ENCODE results near the gene DYNC2LI1.

Gene DYNC2LI1

GRCh38 chr2:43774617-43775016 is 778 bp downstream of the DYNC2LI1 start:
- Mint-ChIP-seq H3K4me3 (peak overlapping the region; percentile 98), H3K9me3 (no peaks in the 10 kb centered on the region), H3K36me3 (ENCODE audit: insufficient read depth) (peaks cover 2% of the 10 kb centered on the region), H3K27me3 (no peaks in the 10 kb centered on the region), H3K27ac (ENCODE audit: low read depth) (peak overlapping the region; percentile 94), H3K4me1 (peaks cover 18% of the 10 kb centered on the region)
- ATAC-seq (replicated peaks; ENCODE audit: extremely low read depth, poor library complexity, severe bottlenecking), result no peak
- DNase-seq (ENCODE audit: low spot score in 2 of 2), result no peak

- H3K27ac Mint-ChIP-seq (ENCODE audit: low read depth), result no peak overlapping the region
- no peaks in the 10 kb centered on the region for H3K27me3 Mint-ChIP-seq
- H3K4me3 Mint-ChIP-seq, result no peak overlapping the region
- H3K9me3 Mint-ChIP-seq, result no peaks in the 10 kb centered on the region
- DNase-seq (ENCODE audit: low spot score in 2 of 2), result no peak
- peaks cover 2% of the 10 kb centered on the region for H3K36me3 Mint-ChIP-seq (ENCODE audit: insufficient read depth)
- H3K4me1 Mint-ChIP-seq, result peaks cover 18% of the 10 kb centered on the region
- no peak for ATAC-seq (replicated peaks; ENCODE audit: extremely low read depth, poor library complexity, severe bottlenecking)
Measured at GRCh38 chr2:43776324-43776723, 2.5 kb downstream of the DYNC2LI1 start.

- H3K27ac Mint-ChIP-seq (ENCODE audit: low read depth), result no peak overlapping the region
- no peaks in the 10 kb centered on the region for H3K9me3 Mint-ChIP-seq
- H3K4me1 Mint-ChIP-seq, result peaks cover 18% of the 10 kb centered on the region
- ATAC-seq (replicated peaks; ENCODE audit: extremely low read depth, poor library complexity, severe bottlenecking) (no peak), DNase-seq (ENCODE audit: low spot score in 2 of 2) (no peak)
- peaks cover 2% of the 10 kb centered on the region for H3K36me3 Mint-ChIP-seq (ENCODE audit: insufficient read depth)
- H3K4me3 Mint-ChIP-seq, result no peak overlapping the region
- no peaks in the 10 kb centered on the region for H3K27me3 Mint-ChIP-seq
Measured at GRCh38 chr2:43777306-43777926, 3.6 kb downstream of the DYNC2LI1 start.

- ATAC-seq (replicated peaks; ENCODE audit: extremely low read depth, poor library complexity, severe bottlenecking) (no peak), DNase-seq (ENCODE audit: low spot score in 2 of 2) (no peak)
- H3K27me3 Mint-ChIP-seq, result no peaks in the 10 kb centered on the region
- H3K9me3 Mint-ChIP-seq, result no peaks in the 10 kb centered on the region
- H3K36me3 Mint-ChIP-seq (ENCODE audit: insufficient read depth), result peaks cover 2% of the 10 kb centered on the region
- peaks cover 17% of the 10 kb centered on the region for H3K4me1 Mint-ChIP-seq
- H3K27ac Mint-ChIP-seq (ENCODE audit: low read depth), result no peak overlapping the region
- H3K4me3 Mint-ChIP-seq, result no peak overlapping the region
Measured at GRCh38 chr2:43778233-43778632, 4.4 kb downstream of the DYNC2LI1 start.

- ATAC-seq (replicated peaks; ENCODE audit: extremely low read depth, poor library complexity, severe bottlenecking) (no peak), DNase-seq (ENCODE audit: low spot score in 2 of 2) (no peak)
- H3K9me3 Mint-ChIP-seq, result no peaks in the 10 kb centered on the region
- H3K36me3 Mint-ChIP-seq (ENCODE audit: insufficient read depth), result peaks cover 5% of the 10 kb centered on the region
- H3K4me1 Mint-ChIP-seq, result no peaks in the 10 kb centered on the region
- no peak overlapping the region for H3K27ac Mint-ChIP-seq (ENCODE audit: low read depth)
- H3K27me3 Mint-ChIP-seq, result no peaks in the 10 kb centered on the region
- no peak overlapping the region for H3K4me3 Mint-ChIP-seq
Measured at GRCh38 chr2:43787895-43788294, 14.1 kb downstream of the DYNC2LI1 start.

- Mint-ChIP-seq H3K36me3 (ENCODE audit: insufficient read depth) (peaks cover 5% of the 10 kb centered on the region), H3K4me3 (no peak overlapping the region), H3K27ac (ENCODE audit: low read depth) (no peak overlapping the region), H3K9me3 (no peaks in the 10 kb centered on the region), H3K27me3 (no peaks in the 10 kb centered on the region), H3K4me1 (no peaks in the 10 kb centered on the region)
- DNase-seq (ENCODE audit: low spot score in 2 of 2), result no peak
- no peak for ATAC-seq (replicated peaks; ENCODE audit: extremely low read depth, poor library complexity, severe bottlenecking)
Measured at GRCh38 chr2:43788646-43789045, 14.8 kb downstream of the DYNC2LI1 start.

- Mint-ChIP-seq H3K4me1 (no peaks in the 10 kb centered on the region), H3K27me3 (no peaks in the 10 kb centered on the region), H3K36me3 (ENCODE audit: insufficient read depth) (peaks cover 5% of the 10 kb centered on the region), H3K27ac (ENCODE audit: low read depth) (no peak overlapping the region), H3K9me3 (no peaks in the 10 kb centered on the region), H3K4me3 (no peak overlapping the region)
- ATAC-seq (replicated peaks; ENCODE audit: extremely low read depth, poor library complexity, severe bottlenecking) (no peak), DNase-seq (ENCODE audit: low spot score in 2 of 2) (no peak)
Measured at GRCh38 chr2:43790147-43790546, 16.3 kb downstream of the DYNC2LI1 start.

- no peak overlapping the region for H3K27ac Mint-ChIP-seq (ENCODE audit: low read depth)
- H3K4me3 Mint-ChIP-seq, result no peak overlapping the region
- H3K9me3 Mint-ChIP-seq, result no peaks in the 10 kb centered on the region
- H3K36me3 Mint-ChIP-seq (ENCODE audit: insufficient read depth), result peaks cover 5% of the 10 kb centered on the region
- DNase-seq (ENCODE audit: low spot score in 2 of 2), result no peak
- H3K27me3 Mint-ChIP-seq, result no peaks in the 10 kb centered on the region
- no peak for ATAC-seq (replicated peaks; ENCODE audit: extremely low read depth, poor library complexity, severe bottlenecking)
- no peaks in the 10 kb centered on the region for H3K4me1 Mint-ChIP-seq
Measured at GRCh38 chr2:43791035-43791765, 17.4 kb downstream of the DYNC2LI1 start.

GRCh38 chr2:43792653-43793052 is 18.8 kb downstream of the DYNC2LI1 start:
- no peak overlapping the region for H3K4me3 Mint-ChIP-seq
- H3K27me3 Mint-ChIP-seq, result no peaks in the 10 kb centered on the region
- no peak for DNase-seq (ENCODE audit: low spot score in 2 of 2)
- H3K36me3 Mint-ChIP-seq (ENCODE audit: insufficient read depth), result peaks cover 5% of the 10 kb centered on the region
- no peaks in the 10 kb centered on the region for H3K4me1 Mint-ChIP-seq
- no peak overlapping the region for H3K27ac Mint-ChIP-seq (ENCODE audit: low read depth)
- no peak for ATAC-seq (replicated peaks; ENCODE audit: extremely low read depth, poor library complexity, severe bottlenecking)
- H3K9me3 Mint-ChIP-seq, result no peaks in the 10 kb centered on the region

- Mint-ChIP-seq H3K4me3 (no peak overlapping the region), H3K27ac (ENCODE audit: low read depth) (no peak overlapping the region), H3K9me3 (no peaks in the 10 kb centered on the region), H3K36me3 (ENCODE audit: insufficient read depth) (peaks cover 3% of the 10 kb centered on the region), H3K27me3 (no peaks in the 10 kb centered on the region), H3K4me1 (no peaks in the 10 kb centered on the region)
- DNase-seq (ENCODE audit: low spot score in 2 of 2) (no peak), ATAC-seq (replicated peaks; ENCODE audit: extremely low read depth, poor library complexity, severe bottlenecking) (no peak)
Measured at GRCh38 chr2:43794956-43795355, 21.1 kb downstream of the DYNC2LI1 start.

GRCh38 chr2:43796206-43796605 is 22.4 kb downstream of the DYNC2LI1 start:
- no peak for DNase-seq (ENCODE audit: low spot score in 2 of 2)
- no peaks in the 10 kb centered on the region for H3K4me1 Mint-ChIP-seq
- H3K9me3 Mint-ChIP-seq, result no peaks in the 10 kb centered on the region
- no peak for ATAC-seq (replicated peaks; ENCODE audit: extremely low read depth, poor library complexity, severe bottlenecking)
- H3K4me3 Mint-ChIP-seq, result no peak overlapping the region
- H3K36me3 Mint-ChIP-seq (ENCODE audit: insufficient read depth), result peaks cover 1% of the 10 kb centered on the region
- no peak overlapping the region for H3K27ac Mint-ChIP-seq (ENCODE audit: low read depth)
- H3K27me3 Mint-ChIP-seq, result no peaks in the 10 kb centered on the region

- H3K4me1 Mint-ChIP-seq, result no peaks in the 10 kb centered on the region
- no peak for ATAC-seq (replicated peaks; ENCODE audit: extremely low read depth, poor library complexity, severe bottlenecking)
- no peak for DNase-seq (ENCODE audit: low spot score in 2 of 2)
- no peaks in the 10 kb centered on the region for H3K9me3 Mint-ChIP-seq
- H3K27ac Mint-ChIP-seq (ENCODE audit: low read depth), result no peak overlapping the region
- H3K27me3 Mint-ChIP-seq, result no peaks in the 10 kb centered on the region
- H3K36me3 Mint-ChIP-seq (ENCODE audit: insufficient read depth), result peaks cover 3% of the 10 kb centered on the region
- H3K4me3 Mint-ChIP-seq, result no peak overlapping the region
Measured at GRCh38 chr2:43798300-43798699, 24.5 kb downstream of the DYNC2LI1 start.

- Mint-ChIP-seq H3K36me3 (ENCODE audit: insufficient read depth) (peaks cover 4% of the 10 kb centered on the region), H3K27me3 (no peaks in the 10 kb centered on the region), H3K27ac (ENCODE audit: low read depth) (no peak overlapping the region), H3K9me3 (no peaks in the 10 kb centered on the region), H3K4me3 (no peak overlapping the region), H3K4me1 (no peaks in the 10 kb centered on the region)
- ATAC-seq (replicated peaks; ENCODE audit: extremely low read depth, poor library complexity, severe bottlenecking), result no peak
- no peak for DNase-seq (ENCODE audit: low spot score in 2 of 2)
Measured at GRCh38 chr2:43800894-43801293, 27.1 kb downstream of the DYNC2LI1 start.
